ENCODE data around the gene COX7A2L. TPM values are rescaled to one million over a fixed set of nuclear protein-coding genes. Genes with fewer than 3 reads are reported as not detected.

COX7A2L gene
- total RNA-seq, 4 donors from 2014 or later: 56.9 to 122 (median 95.1) TPM

DNA sequence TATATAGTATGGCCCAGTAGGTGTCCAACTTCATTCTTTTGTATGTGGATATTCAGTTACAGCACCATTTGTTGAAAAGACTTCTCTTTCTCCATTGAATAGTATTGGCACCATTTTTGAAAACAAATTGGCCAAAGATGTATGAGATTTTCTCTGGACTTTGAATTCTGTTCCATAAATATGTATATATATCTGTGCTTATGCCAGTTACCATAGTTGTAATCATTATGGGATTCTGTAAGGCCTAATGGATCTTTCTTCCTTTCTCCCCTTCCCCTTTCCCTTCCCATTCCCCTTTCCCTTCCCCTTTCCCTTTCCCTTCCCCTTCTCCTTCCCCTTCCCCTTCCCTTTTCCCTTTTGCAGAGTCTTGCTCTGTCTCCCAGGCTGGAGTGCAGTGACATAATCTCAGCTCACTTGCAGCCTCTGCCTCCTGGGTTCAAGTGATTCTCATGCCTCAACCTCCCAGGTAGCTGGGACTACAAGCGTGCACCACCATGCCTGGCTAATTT is 51.0 kb downstream of the COX7A2L start:
- Histone ChIP-seq H3K27me3 (no peaks in the 10 kb centered on the region), H3K4me1 (no peaks in the 10 kb centered on the region), H3K36me3 (peaks cover 0 to 30% (median 5%) of the 10 kb centered on the region in 4 donors), H3K9me3 (no peaks in the 10 kb centered on the region), H3K27ac (replicated peaks in 1 of 4) (no peak overlapping the region), H3K4me3 (no peak overlapping the region)
- TF ChIP-seq, protein P1, sequence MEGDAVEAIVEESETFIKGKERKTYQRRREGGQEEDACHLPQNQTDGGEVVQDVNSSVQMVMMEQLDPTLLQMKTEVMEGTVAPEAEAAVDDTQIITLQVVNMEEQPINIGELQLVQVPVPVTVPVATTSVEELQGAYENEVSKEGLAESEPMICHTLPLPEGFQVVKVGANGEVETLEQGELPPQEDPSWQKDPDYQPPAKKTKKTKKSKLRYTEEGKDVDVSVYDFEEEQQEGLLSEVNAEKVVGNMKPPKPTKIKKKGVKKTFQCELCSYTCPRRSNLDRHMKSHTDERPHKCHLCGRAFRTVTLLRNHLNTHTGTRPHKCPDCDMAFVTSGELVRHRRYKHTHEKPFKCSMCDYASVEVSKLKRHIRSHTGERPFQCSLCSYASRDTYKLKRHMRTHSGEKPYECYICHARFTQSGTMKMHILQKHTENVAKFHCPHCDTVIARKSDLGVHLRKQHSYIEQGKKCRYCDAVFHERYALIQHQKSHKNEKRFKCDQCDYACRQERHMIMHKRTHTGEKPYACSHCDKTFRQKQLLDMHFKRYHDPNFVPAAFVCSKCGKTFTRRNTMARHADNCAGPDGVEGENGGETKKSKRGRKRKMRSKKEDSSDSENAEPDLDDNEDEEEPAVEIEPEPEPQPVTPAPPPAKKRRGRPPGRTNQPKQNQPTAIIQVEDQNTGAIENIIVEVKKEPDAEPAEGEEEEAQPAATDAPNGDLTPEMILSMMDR (IDR thresholded peaks at IDR 0.05): no peak
- no peak for TF ChIP-seq EP300 (IDR thresholded peaks at IDR 0.05)
- TF ChIP-seq POLR2AphosphoS5 (IDR thresholded peaks at IDR 0.05): no peak
- no peak for TF ChIP-seq POLR2A (IDR thresholded peaks at IDR 0.05; ENCODE audit: low read depth)
- intact Hi-C loops (cut with DNase I): no loop called here
- no peak for DNase-seq (ENCODE audit: extremely low spot score)
- WGBS: 94% methylated on average over 1 of the region's 1 CpG

DNA sequence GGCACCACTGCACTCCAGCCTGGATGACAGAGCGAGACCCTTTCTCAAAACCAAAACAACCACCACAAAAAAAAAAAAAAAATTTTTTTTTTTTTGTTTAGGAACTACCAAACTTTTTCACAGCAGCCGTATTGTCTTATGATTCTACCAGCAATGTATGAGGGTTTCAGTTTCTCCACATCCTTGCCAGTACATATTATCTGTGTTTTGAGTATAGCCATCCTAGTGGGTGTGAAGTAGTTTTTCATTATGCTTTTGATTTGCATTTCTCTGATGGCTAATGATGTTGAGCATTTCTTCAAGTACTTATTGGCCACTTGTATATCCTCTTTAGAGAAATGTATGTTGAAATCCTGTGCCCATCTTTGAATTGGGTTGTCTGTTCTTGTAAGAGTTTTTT is 51.7 kb downstream of the COX7A2L start:
- intact Hi-C loops (cut with DNase I): no loop called here
- no peaks in the 10 kb centered on the region for H3K4me1 ChIP-seq
- H3K27ac ChIP-seq (replicated peaks in 1 of 4): no peak overlapping the region
- H3K4me3 ChIP-seq: no peak overlapping the region
- TF ChIP-seq POLR2A (IDR thresholded peaks at IDR 0.05; ENCODE audit: low read depth): no peak
- TF ChIP-seq, protein P1 (IDR thresholded peaks at IDR 0.05): no peak
- no peak for TF ChIP-seq EP300 (IDR thresholded peaks at IDR 0.05)
- no peak for TF ChIP-seq POLR2AphosphoS5 (IDR thresholded peaks at IDR 0.05)
- 100% methylated on average over 2 of the region's 2 CpGs for WGBS
- DNase-seq (ENCODE audit: extremely low spot score): no peak
- H3K9me3 ChIP-seq: no peaks in the 10 kb centered on the region
- peaks cover under 1 to 30% (median 8%) of the 10 kb centered on the region in 4 donors for H3K36me3 ChIP-seq
- no peaks in the 10 kb centered on the region for H3K27me3 ChIP-seq

DNA sequence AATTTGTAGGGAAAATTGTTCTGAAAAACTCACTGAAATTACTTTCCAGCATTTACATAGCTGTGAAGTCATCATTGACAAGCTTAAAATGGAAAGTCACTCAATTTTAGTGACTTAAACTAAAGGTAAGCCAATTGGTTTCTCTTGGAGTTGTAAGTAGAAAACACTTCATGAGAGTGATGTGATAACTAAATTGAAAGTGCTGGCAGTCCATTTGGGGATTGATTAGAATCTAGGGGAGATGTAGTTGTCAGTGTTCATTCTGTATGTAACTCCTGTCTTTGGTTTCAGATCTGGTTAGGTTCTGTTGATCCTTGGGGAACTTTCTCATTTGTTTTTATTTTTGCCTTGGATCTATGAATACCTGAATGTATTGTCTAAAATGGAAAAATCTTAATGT is 53.8 kb downstream of the COX7A2L start:
- Histone ChIP-seq H3K27me3 (no peaks in the 10 kb centered on the region), H3K4me1 (no peaks in the 10 kb centered on the region), H3K9me3 (no peaks in the 10 kb centered on the region), H3K36me3 (peaks cover 12 to 51% (median 25%) of the 10 kb centered on the region in 4 donors), H3K27ac (replicated peaks in 1 of 4) (no peak overlapping the region), H3K4me3 (no peak overlapping the region)
- intact Hi-C loops (cut with DNase I): no loop called here
- no peak for DNase-seq (ENCODE audit: extremely low spot score)
- TF ChIP-seq EP300 (IDR thresholded peaks at IDR 0.05): no peak
- no peak for TF ChIP-seq POLR2AphosphoS5 (IDR thresholded peaks at IDR 0.05)
- TF ChIP-seq, protein P1 (IDR thresholded peaks at IDR 0.05): no peak
- no peak for TF ChIP-seq POLR2A (IDR thresholded peaks at IDR 0.05; ENCODE audit: low read depth)

DNA sequence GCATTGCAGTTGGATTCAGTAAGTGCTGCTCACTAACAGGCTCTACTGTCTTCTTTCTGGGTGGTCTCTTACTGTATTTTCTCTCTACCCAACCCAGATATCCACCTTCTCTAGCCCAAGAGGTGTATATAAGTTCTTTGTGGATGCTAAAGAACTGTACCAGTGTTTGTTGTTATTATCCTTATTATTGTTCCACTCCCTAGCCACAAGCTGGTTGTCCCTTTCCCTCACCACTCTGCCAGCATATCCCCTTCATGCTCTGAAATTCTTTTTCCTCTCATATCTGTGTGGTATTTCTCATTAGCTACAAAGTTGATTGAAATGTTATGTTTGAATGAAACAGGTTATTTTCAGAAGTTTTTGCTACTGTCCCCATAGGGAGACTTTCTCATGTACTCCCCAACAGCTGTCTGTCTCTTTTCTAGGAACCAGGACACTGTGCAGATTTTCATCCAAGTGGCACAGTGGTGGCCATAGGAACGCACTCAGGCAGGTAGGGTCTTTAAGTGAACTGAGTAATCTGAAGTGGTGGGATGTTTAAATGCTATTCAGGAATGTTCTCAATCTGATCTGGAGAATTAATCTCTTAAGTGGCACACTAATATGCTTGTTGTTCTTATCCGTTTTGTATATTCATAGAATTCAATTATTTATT is 56.8 kb downstream of the COX7A2L start:
- peaks cover 12 to 61% (median 31%) of the 10 kb centered on the region in 4 donors for H3K36me3 ChIP-seq
- H3K27ac ChIP-seq (replicated peaks in 1 of 4): no peak overlapping the region
- H3K9me3 ChIP-seq: no peaks in the 10 kb centered on the region
- H3K4me3 ChIP-seq: no peak overlapping the region
- no peaks in the 10 kb centered on the region for H3K27me3 ChIP-seq
- intact Hi-C loops (cut with DNase I): no loop called here
- 97% methylated on average over 2 of the region's 2 CpGs for WGBS
- no peak for DNase-seq (ENCODE audit: extremely low spot score)
- TF ChIP-seq POLR2A (IDR thresholded peaks at IDR 0.05; ENCODE audit: low read depth): no peak
- no peak for TF ChIP-seq POLR2AphosphoS5 (IDR thresholded peaks at IDR 0.05)
- no peak for TF ChIP-seq EP300 (IDR thresholded peaks at IDR 0.05)
- TF ChIP-seq, protein P1 (IDR thresholded peaks at IDR 0.05): no peak
- H3K4me1 ChIP-seq: no peaks in the 10 kb centered on the region
